Measurements from ENCODE around the gene AFF3. TPM values are rescaled to one million over a fixed set of nuclear protein-coding genes. Genes with fewer than 3 reads are reported as not detected.

The AFF3 gene
- total and polyA plus RNA-seq, 2 of the 4 experiments (the other 2 are of a cell fraction): 12.9 to 14.3 TPM

- ATAC-seq (ENCODE audit: low read depth) (no peak), DNase-seq (no peak)
- Histone ChIP-seq H3K9me1 (ENCODE audit: insufficient read depth, low read length) (no peaks in the 10 kb centered on the region), H3K9me3 (ENCODE audit: control insufficient read depth, insufficient read depth, low read length) (no peaks in the 10 kb centered on the region), H3K36me3 (ENCODE audit: control insufficient read depth, insufficient read depth, low read length) (no peaks in the 10 kb centered on the region), H2BK15ac (ENCODE audit: low read depth, low read length) (no peak overlapping the region), H2BK120ac (ENCODE audit: low read depth, low read length) (no peak overlapping the region), H3K18ac (ENCODE audit: low read depth, low read length) (no peak overlapping the region), H3K4me1 (ENCODE audit: control insufficient read depth, insufficient read depth, low read length) (no peaks in the 10 kb centered on the region), H2BK20ac (ENCODE audit: low read depth, low read length) (no peak overlapping the region), H2AFZ (replicated peaks; ENCODE audit: low read length, poor library complexity) (no peak overlapping the region), H4K8ac (ENCODE audit: low read depth in 2 of 2, low read length in 2 of 2) (no peak overlapping the region), H3K23ac (ENCODE audit: low read depth, low read length) (no peak overlapping the region), H3K27ac (ENCODE audit: insufficient read depth, low read length) (no peak overlapping the region), H4K5ac (ENCODE audit: low read depth, low read length) (no peak overlapping the region), H3K9ac (ENCODE audit: low read depth, low read length) (no peak overlapping the region), H3K56ac (ENCODE audit: extremely low read depth, insufficient read depth, low read length) (no peak overlapping the region), H2AK9ac (replicated peaks; ENCODE audit: low read depth, low read length, poor library complexity) (no peak overlapping the region), H3K4me2 (ENCODE audit: low read depth, low read length) (no peak overlapping the region), H4K91ac (ENCODE audit: insufficient read depth, low read depth, low read length) (no peak overlapping the region), H2AK5ac (ENCODE audit: low read depth, low read length) (no peak overlapping the region), H3K4ac (ENCODE audit: low read depth, low read length) (no peak overlapping the region), H3K4me3 (ENCODE audit: insufficient read depth, low read depth, low read length) (no peak overlapping the region), H4K20me1 (ENCODE audit: insufficient read depth, low read length) (no peaks in the 10 kb centered on the region), H3K79me1 (ENCODE audit: low read depth in 1 of 2, low read length in 2 of 2) (no peaks in the 10 kb centered on the region), H3K14ac (replicated peaks; ENCODE audit: low read depth, low read length) (no peak overlapping the region), H3K27me3 (ENCODE audit: control insufficient read depth, insufficient read depth, low read length) (peaks cover 2% of the 10 kb centered on the region; the same call in 1 of the 2 replicates), H2BK5ac (ENCODE audit: low read depth, low read length, poor library complexity, severe bottlenecking) (no peak overlapping the region)
- BruUV-seq (replicated peaks): no TSS peak
- no CpG with 5 or more reads among the region's 2 CpGs for WGBS, 2 experiments (ENCODE audit: extremely low coverage in 2 of 2, insufficient read length in 1 of 2)
- TF ChIP-seq USF2 (IDR thresholded peaks at IDR 0.05; ENCODE audit: low read depth, low read length) (no peak), MXI1 (IDR thresholded peaks at IDR 0.05; ENCODE audit: borderline replicate concordance, low read depth, low read length) (no peak), POLR2A (IDR thresholded peaks at IDR 0.05; ENCODE audit: low read depth, low read length) (no peak), NFE2L2 (IDR thresholded peaks at IDR 0.05; ENCODE audit: low read depth, low read length) (no peak)
- intact Hi-C loops (cut with micrococcal nuclease): no loop called here
- POLR2A ChIA-PET (ENCODE audit: unreplicated experiment): no interaction called here
- CTCF ChIA-PET: no interaction called here
- in situ Hi-C loops (cut with MboI; ENCODE audit: low sequenced_read_pairs): no loop called here
- dilution Hi-C loops (cut with HindIII; ENCODE audit: low sequenced_read_pairs, unreplicated experiment): no loop called here
Observed at GRCh38 chr2:100188326-100188725, 45.9 kb upstream of the AFF3 start.

Measured in IMR-90 (cell line).